ENCODE data around the gene SMYD3.

DNA sequence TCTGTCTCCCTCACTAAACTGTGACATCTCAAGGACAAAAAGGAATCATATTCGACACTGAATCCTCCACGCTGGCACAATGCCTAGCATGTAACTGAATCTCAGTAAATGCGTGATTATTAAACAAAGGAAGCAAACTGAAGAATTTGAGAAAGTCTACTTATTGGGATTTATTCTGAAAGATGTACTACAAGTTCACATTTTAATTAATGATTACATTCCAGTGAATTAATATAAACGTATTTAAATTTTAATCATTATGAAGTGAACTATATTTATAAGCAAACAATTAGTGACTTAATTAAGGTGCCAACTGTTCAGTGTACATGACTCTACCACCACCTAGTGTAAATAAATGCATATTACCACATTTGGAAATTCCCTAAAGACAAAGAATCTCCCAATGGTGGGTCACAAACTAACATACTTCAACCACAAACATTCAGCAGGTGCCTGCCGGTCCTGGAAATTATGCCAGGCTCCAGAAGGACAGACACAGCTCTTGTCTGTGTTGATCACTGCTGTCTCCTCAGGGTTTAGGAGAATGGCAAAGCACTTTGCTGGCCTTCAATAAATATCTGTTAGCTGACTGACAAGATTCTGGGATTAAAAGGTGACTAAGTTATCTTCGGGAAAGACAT, 56.3 kb downstream of the SMYD3 start:
- TF ChIP-seq, protein P1, sequence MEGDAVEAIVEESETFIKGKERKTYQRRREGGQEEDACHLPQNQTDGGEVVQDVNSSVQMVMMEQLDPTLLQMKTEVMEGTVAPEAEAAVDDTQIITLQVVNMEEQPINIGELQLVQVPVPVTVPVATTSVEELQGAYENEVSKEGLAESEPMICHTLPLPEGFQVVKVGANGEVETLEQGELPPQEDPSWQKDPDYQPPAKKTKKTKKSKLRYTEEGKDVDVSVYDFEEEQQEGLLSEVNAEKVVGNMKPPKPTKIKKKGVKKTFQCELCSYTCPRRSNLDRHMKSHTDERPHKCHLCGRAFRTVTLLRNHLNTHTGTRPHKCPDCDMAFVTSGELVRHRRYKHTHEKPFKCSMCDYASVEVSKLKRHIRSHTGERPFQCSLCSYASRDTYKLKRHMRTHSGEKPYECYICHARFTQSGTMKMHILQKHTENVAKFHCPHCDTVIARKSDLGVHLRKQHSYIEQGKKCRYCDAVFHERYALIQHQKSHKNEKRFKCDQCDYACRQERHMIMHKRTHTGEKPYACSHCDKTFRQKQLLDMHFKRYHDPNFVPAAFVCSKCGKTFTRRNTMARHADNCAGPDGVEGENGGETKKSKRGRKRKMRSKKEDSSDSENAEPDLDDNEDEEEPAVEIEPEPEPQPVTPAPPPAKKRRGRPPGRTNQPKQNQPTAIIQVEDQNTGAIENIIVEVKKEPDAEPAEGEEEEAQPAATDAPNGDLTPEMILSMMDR (IDR thresholded peaks at IDR 0.05) = peak; percentile 55 to 64 (median 60)
- no peak for TF ChIP-seq POLR2A (IDR thresholded peaks at IDR 0.05)
